Chondrocyte (in vitro differentiated cells): Measurements from ENCODE around the gene AFF1. TPM values are rescaled to one million over a fixed set of nuclear protein-coding genes. Genes with fewer than 3 reads are reported as not detected.
"Not testable (repeated sequence)": the region's sequence is repeated elsewhere in the genome, so short reads cannot be mapped to it uniquely, and the experiment has no call there.

Source experiments
- DNase-seq: peaks from one replicate; pipeline ENCODE4 v3.0.0; 2021; ENCODE audit warnings: mixed read lengths, low spot score
- H3K27ac Mint-ChIP-seq: one replicate; pipeline ENCODE4 v1.8.0; 2021; ENCODE audit warnings: mild to moderate bottlenecking, moderate library complexity, mixed read lengths; ENCODE audit not compliant: unreplicated experiment
- H3K27me3 Mint-ChIP-seq: 2 replicates; pipeline ENCODE4 v1.8.0; 2021; ENCODE audit warnings: low read depth, mixed read lengths
- H3K36me3 Mint-ChIP-seq: 2 replicates; pipeline ENCODE4 v1.8.0; 2021; ENCODE audit warnings: low read depth, mixed read lengths
- H3K4me1 Mint-ChIP-seq: 2 replicates; pipeline ENCODE4 v1.8.0; 2021; ENCODE audit warnings: low read depth, mild to moderate bottlenecking, mixed read lengths
- H3K4me3 Mint-ChIP-seq: one replicate; pipeline ENCODE4 v1.8.0; 2021; ENCODE audit warnings: mild to moderate bottlenecking, moderate library complexity, mixed read lengths; ENCODE audit not compliant: unreplicated experiment
- H3K9me3 Mint-ChIP-seq: 2 replicates; pipeline ENCODE4 v1.8.0; 2021; ENCODE audit warnings: low read depth, mixed read lengths
- total RNA-seq: library from RNA; stranded (reverse); gene quantifications from 3 replicates; pipeline ENCODE4 v1.2.1, GENCODE V29; 2021
- TF ChIP-seq, protein P1 (sequence below): fragments of 200-600 bp; sonication (generic); IDR thresholded peaks from 2 replicates; pipeline ENCODE4 v1.5.0; 2021; ENCODE audit warnings: antibody characterized with exemption, mild to moderate bottlenecking, moderate library complexity

The AFF1 gene
- total RNA-seq, 1 donor from 2014 or later, result 25.9 TPM

DNA sequence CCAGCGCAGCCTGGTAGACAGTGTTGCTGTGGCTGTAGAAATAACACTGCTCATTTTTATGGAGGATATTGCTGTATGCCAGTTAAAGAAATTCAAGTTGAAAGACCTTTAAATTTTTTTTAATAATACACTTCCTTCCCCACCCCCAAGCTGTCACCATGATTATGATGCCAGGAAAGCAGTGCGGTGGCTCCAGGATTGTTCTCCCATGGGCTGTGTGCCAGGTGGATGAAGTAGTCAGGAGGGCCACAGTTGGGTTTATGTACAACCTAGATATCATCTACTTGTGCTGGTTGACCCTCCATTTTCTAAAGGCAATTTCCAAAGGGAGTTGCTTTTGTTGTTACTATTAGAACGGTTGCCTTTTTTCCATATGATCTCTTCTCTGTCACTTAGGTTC lies 136.6 kb downstream of the AFF1 start:
- DNase-seq, result no peak
- Mint-ChIP-seq H3K36me3 (no peaks in the 10 kb centered on the region), H3K9me3 (no peaks in the 10 kb centered on the region), H3K4me1 (peaks cover 46% of the 10 kb centered on the region), H3K4me3 (no peak overlapping the region), H3K27ac (peak overlapping the region; percentile 0), H3K27me3 (no peaks in the 10 kb centered on the region)
- TF ChIP-seq, protein P1, sequence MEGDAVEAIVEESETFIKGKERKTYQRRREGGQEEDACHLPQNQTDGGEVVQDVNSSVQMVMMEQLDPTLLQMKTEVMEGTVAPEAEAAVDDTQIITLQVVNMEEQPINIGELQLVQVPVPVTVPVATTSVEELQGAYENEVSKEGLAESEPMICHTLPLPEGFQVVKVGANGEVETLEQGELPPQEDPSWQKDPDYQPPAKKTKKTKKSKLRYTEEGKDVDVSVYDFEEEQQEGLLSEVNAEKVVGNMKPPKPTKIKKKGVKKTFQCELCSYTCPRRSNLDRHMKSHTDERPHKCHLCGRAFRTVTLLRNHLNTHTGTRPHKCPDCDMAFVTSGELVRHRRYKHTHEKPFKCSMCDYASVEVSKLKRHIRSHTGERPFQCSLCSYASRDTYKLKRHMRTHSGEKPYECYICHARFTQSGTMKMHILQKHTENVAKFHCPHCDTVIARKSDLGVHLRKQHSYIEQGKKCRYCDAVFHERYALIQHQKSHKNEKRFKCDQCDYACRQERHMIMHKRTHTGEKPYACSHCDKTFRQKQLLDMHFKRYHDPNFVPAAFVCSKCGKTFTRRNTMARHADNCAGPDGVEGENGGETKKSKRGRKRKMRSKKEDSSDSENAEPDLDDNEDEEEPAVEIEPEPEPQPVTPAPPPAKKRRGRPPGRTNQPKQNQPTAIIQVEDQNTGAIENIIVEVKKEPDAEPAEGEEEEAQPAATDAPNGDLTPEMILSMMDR, result no peak

DNA sequence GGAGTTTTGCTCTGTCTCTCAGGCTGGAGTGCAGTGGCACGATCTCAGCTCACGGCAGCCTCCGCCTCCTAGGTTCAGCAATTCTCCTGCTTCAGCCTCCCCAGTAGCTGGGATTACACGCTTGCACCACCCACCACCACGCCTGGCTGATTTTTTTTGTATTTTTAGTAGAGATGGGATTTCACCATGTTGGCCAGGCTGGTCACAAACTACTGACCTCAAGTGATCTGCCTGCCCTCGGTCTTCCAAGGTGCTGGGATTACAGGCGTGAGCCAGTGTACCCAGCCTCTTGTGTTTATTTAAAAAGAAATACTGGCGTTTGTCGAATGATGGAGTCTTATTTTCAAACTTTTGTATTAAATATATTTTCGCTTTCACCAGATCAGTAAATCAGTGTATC lies 137.7 kb downstream of the AFF1 start:
- H3K4me3 Mint-ChIP-seq, H3K9me3 Mint-ChIP-seq: not testable (repeated sequence)

DNA sequence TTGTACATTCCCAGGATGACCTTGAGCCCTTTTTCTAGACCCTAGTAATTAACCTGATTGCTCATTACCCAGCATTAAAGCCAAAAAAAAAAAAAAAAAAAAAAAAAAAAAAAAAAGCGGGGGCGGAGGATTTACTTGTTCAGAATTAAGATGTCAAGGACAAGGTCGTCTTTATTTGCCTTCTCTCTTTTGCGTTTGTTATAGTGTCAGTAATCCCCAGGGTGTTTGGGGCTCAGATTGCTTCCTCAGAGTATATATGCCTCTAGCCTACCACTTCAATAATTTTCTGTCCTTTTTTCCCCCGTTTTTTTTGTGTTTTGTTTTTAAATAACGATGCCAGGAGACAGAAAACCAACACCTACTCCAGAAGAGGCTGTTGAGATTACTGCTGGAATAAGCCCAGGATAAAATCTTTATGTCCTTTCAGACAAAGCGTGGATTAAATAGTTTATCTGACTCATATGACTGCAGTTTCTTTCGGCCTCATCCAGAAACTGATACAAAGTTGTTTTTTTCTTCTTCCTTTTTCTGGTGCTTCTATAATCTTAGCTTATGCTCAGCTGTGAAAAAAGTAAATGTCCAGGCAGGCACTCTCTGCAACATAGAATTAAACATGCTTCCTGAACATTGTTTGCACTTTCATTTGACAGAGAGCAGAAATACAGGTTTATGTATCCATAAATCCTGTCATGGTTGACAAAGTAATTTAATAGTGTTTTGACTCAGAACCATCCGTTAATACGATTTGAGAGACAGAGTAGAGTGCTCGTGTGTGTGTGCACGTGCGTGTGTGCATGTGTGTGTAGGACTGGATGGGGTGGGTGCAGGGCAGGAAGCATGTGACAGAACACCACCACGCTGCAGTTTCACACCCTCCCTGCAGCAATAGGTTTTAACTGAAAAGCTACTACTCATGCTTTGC lies 138.6 kb downstream of the AFF1 start:
- no peaks in the 10 kb centered on the region for H3K9me3 Mint-ChIP-seq
- no peaks in the 10 kb centered on the region for H3K36me3 Mint-ChIP-seq
- no peaks in the 10 kb centered on the region for H3K27me3 Mint-ChIP-seq
- peak overlapping the region; percentile 52 for H3K4me3 Mint-ChIP-seq
- TF ChIP-seq, protein P1, result no peak
- DNase-seq, result no peak
- peak overlapping the region; percentile 76 for H3K27ac Mint-ChIP-seq
- peaks cover 52% of the 10 kb centered on the region for H3K4me1 Mint-ChIP-seq

More for the DNA sequence above, 137.7 kb downstream of the AFF1 start:
- not testable (repeated sequence) for H3K36me3 Mint-ChIP-seq, H3K27me3 Mint-ChIP-seq, H3K27ac Mint-ChIP-seq, DNase-seq
- H3K4me1 Mint-ChIP-seq, result peaks cover 49% of the 10 kb centered on the region

DNA sequence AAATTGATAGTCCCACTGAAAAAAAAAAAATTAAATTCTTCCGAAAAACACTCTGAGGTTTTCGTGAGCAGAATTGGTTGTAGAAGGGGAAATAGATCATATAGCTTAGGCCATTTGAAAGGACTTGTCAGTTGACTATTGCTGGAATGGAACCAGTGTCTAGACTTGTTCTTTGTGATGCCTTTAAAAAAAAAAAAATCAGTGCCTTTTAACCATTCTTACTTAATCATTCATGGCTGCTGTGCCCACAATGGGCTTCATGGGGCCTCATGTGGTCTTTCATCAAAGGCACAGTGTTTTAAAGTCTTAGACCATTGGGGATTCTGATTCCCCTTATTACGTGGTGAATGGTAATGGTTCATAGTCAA lies 139.3 kb downstream of the AFF1 start:
- Mint-ChIP-seq H3K27ac (peak overlapping the region; percentile 76), H3K27me3 (no peaks in the 10 kb centered on the region), H3K4me1 (peaks cover 53% of the 10 kb centered on the region), H3K9me3 (no peaks in the 10 kb centered on the region), H3K4me3 (peak overlapping the region; percentile 52), H3K36me3 (no peaks in the 10 kb centered on the region)
- no peak for DNase-seq
- TF ChIP-seq, protein P1, result no peak

DNA sequence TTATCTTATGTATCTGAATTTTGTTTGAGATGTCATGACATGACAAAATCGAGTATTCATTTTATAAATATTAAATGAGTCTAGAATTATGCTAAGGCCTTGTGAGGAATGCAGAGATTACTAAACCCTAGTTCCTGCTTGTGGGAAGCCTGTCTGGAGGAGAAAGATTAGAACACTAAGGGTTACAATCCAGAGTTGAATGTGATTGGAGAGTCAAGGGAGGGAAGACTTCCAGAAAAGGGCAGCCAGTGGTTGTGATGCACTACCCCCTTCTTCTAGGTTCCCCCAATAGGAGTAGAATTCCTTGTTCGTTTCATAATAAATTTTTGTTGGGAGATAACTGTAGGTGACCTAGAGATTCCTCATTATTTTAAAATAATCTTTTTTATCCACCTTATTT lies 141.1 kb downstream of the AFF1 start:
- DNase-seq, result no peak
- TF ChIP-seq, protein P1, result no peak
- Mint-ChIP-seq H3K9me3 (no peaks in the 10 kb centered on the region), H3K4me3 (no peak overlapping the region), H3K36me3 (no peaks in the 10 kb centered on the region), H3K27me3 (no peaks in the 10 kb centered on the region), H3K4me1 (peaks cover 71% of the 10 kb centered on the region), H3K27ac (no peak overlapping the region)
